ENCODE results near the gene AGL.
A peak's percentile ranks its signal among the peaks of the same experiment; 100 is the strongest.
"Not testable (repeated sequence)": the region's sequence is repeated elsewhere in the genome, so short reads cannot be mapped to it uniquely, and the experiment has no call there.

Gene AGL

DNA sequence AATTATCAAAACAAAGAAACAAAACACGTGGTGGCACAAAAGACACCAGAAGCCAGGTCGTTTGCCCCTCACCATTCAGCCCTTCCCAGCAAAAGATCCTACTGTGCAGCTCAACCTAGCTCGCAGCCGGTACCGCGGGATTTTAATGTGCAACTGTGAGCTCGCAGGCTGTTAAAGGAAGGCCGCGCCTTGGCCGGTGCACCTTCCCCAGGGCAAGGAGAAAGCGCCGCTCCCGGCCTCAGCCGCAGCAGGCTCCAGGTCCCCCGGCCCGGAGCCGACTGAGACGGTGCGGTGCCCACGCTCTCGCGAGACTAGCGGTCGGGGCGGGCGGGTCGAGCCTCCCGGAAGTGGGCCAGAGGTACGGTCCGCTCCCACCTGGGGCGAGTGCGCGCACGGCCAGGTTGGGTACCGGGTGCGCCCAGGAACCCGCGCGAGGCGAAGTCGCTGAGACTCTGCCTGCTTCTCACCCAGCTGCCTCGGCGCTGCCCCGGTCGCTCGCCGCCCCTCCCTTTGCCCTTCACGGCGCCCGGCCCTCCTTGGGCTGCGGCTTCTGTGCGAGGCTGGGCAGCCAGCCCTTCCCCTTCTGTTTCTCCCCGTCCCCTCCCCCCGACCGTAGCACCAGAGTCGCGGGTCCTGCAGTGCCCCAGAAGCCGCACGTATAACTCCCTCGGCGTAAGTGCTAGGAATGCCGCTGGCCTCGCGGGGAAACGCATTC lies at the start of gene AGL:
AGL (plus strand) TSS at position 618 of the 715 bp plus-strand sequence. CDS start 682 bp downstream, outside the sequence.
- Histone ChIP-seq H3K9me3 (ENCODE audit: control insufficient read depth, insufficient read depth, low read length) (no peaks in the 10 kb centered on the region), H3K4me1 (ENCODE audit: insufficient read depth, low read length) (no peaks in the 10 kb centered on the region), H3K9ac (ENCODE audit: low read depth, low read length) (peak within 1 kb of the TSS; percentile 81), H3K36me3 (ENCODE audit: insufficient read depth, low read length) (no peaks in the 10 kb centered on the region)

DNA sequence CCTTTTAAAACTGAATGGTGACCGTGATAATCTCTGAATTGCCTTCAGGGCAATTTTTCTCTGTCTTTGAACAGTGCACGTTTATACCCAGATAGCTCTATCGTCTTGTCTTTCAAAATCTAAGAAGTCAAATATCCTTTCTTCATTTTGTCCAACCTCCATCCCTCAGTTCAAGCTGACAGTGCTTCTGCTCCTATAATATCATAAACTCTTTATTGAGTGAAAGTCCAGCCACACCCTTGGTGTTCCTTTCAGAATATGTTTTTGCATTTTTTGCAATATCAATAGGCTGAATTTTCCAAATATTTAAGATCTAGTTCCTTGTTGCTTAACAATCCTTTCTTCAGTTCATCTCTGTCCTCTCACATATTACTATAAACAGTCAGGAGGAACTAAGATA lies 48.6 kb upstream of the AGL start:
- no peak overlapping the region for H3K9ac ChIP-seq (ENCODE audit: low read depth, low read length)
- H3K4me1 ChIP-seq (ENCODE audit: insufficient read depth, low read length), result no peaks in the 10 kb centered on the region
- H3K9me3 ChIP-seq (ENCODE audit: control insufficient read depth, insufficient read depth, low read length), result no peaks in the 10 kb centered on the region
- H3K36me3 ChIP-seq (ENCODE audit: insufficient read depth, low read length), result no peaks in the 10 kb centered on the region

DNA sequence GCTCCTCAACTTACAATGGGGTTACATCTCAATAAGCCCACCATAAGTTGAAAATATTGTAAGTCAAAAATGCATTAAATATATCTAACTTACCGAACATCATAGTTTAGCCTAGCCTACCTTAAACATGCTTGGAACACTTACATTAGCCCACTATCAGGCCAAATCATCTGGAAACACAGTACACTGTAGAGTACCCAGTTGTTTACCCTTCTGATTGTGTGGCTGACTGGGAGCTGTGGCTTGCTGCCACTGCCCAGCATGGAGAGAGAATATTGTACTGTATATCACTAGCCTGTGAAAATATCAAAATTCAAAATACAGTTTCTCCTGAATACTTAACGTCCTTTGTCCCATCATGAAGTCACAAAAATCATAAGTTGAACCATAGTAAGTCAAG lies 43.3 kb upstream of the AGL start:
- Histone ChIP-seq H3K4me1 (ENCODE audit: insufficient read depth, low read length) (0 out of 2 replicates have a peak, but pooled peaks cover 4% of the 10 kb centered on the region), H3K36me3 (ENCODE audit: insufficient read depth, low read length) (no peaks in the 10 kb centered on the region), H3K9me3 (ENCODE audit: control insufficient read depth, insufficient read depth, low read length) (no peaks in the 10 kb centered on the region), H3K9ac (ENCODE audit: low read depth, low read length) (no peak overlapping the region)

DNA sequence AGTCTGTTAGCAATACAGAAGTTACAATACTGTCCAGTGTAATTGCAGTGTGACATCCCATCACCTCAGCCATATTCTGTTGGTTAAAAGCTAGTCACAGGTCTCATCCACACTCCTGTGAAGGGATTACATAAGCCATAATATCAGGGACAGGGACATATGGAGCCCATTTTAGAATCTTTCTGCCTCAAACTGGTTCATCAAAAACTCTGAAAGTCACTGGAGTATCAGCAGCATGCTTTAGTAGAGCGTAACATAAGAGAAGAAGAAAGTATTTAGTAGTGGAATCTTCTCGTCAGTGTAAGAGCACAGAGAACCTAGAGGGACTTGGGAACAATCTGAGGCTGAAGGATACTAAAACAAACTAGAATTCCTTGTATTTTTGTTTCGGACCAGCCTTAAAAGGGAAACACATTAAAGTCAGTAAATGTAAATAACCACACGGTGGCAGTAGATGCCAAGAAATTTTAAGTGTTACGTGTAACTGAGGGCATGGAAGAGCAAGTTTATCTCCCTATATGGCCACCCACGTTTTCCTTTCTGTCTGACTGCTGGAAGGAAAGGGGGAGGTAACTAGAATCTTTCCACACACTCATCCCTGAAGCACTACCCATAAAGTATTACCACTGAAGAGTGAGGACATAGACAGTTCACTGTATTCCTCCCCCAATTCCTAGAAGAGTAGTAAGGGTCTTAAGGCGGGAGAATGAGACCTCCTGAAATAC lies 41.6 kb upstream of the AGL start:
- Histone ChIP-seq H3K9ac (ENCODE audit: low read depth, low read length) (no peak overlapping the region; the same call in 1 of the 2 replicates), H3K4me1 (ENCODE audit: insufficient read depth, low read length) (0 out of 2 replicates have a peak, but pooled peaks cover 4% of the 10 kb centered on the region), H3K36me3 (ENCODE audit: insufficient read depth, low read length) (no peaks in the 10 kb centered on the region), H3K9me3 (ENCODE audit: control insufficient read depth, insufficient read depth, low read length) (no peaks in the 10 kb centered on the region)

DNA sequence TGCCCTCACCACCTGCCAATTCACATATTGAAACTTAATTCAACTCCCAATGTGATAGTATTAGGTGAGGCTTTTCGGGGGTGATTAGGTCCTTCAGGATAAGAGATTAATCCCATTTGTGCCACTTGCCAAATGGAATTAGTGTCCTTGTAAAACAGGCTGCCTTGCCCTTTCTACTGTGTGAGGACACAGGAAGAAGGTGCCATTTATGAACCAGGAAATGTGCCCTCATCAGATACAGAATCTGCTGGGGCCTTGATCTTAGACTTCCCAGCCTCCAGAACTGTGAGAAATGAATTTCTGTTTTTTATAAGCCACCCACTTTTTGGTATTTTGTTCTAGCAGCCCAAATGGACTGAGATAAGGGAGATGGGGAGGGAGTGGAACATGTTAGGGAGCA lies 39.1 kb upstream of the AGL start:
- no peak overlapping the region for H3K9ac ChIP-seq (ENCODE audit: low read depth, low read length)
- H3K9me3 ChIP-seq (ENCODE audit: control insufficient read depth, insufficient read depth, low read length), result no peaks in the 10 kb centered on the region
- H3K36me3 ChIP-seq (ENCODE audit: insufficient read depth, low read length), result no peaks in the 10 kb centered on the region
- 0 out of 2 replicates have a peak, but pooled peaks cover 4% of the 10 kb centered on the region for H3K4me1 ChIP-seq (ENCODE audit: insufficient read depth, low read length)

DNA sequence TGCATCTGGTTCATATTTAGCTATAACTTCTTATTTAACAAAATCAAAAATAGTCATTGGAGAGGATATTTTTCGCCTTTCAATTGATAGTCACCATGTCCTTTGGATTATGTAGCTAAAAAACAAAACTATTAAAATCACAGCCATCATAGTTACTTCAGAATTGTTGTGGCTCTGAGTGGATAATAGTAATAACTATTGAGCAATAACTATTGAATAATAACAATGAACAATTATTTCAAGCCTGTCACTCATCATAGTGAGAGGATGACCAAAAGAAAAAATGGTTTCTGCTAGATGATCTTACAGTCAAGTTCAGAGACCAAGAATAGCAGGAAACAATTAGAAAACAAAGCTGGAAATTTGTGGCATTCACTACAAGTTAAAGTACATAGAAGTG lies 38.4 kb upstream of the AGL start:
- Histone ChIP-seq H3K4me1 (ENCODE audit: insufficient read depth, low read length) (0 out of 2 replicates have a peak, but pooled peaks cover 4% of the 10 kb centered on the region), H3K9ac (ENCODE audit: low read depth, low read length) (no peak overlapping the region), H3K36me3 (ENCODE audit: insufficient read depth, low read length) (no peaks in the 10 kb centered on the region), H3K9me3 (ENCODE audit: control insufficient read depth, insufficient read depth, low read length) (no peaks in the 10 kb centered on the region)

DNA sequence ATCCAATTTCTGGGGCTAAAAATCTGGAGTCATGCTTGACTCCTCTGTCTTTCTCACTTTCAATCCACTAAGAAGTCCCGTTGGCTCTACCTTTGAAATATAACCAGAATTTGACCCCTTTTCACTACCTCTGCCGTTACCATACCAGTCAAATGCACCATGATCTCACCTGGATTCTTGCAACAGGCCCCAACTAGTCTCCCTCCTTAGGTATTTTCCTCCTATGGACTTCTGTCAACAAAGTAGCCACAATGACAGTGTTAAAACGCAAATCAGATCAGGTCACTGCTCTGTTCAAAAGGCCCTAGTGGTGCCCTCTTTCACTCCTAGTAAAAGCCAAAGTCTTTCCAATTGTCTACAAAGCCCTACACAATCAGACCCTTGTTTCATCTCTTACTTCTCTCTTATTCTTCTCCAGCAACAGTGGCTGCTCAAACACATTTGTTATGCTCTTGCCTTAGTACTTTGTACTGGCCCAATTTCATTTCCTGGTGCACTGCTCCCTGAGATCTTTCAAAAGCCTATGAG lies 35.7 kb upstream of the AGL start:
- H3K9me3 ChIP-seq (ENCODE audit: control insufficient read depth, insufficient read depth, low read length), result no peaks in the 10 kb centered on the region
- no peaks in the 10 kb centered on the region for H3K36me3 ChIP-seq (ENCODE audit: insufficient read depth, low read length)
- H3K9ac ChIP-seq (ENCODE audit: low read depth, low read length), result no peak overlapping the region
- no peaks in the 10 kb centered on the region for H3K4me1 ChIP-seq (ENCODE audit: insufficient read depth, low read length)

DNA sequence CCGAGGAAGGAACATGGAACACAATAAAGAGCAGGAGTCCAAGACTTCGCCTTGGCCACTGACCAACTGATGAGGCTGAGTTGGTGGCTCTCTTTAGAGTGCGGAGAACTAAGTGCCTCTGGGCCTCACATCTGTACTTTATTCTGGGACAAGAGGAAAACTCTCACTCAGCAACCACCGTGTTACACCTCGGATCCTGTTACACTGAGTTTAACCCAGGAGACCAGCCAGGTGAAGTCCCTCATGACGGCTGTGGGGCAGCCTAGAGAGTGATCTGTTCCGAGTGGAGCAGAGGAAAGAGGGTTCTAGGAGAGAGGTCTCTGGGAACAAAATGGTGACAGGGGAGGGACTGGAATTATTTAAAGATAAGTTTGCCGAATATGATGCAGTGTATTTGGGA lies 33.5 kb upstream of the AGL start:
- H3K4me1 ChIP-seq (ENCODE audit: insufficient read depth, low read length), result no peaks in the 10 kb centered on the region
- no peak overlapping the region for H3K9ac ChIP-seq (ENCODE audit: low read depth, low read length)
- no peaks in the 10 kb centered on the region for H3K36me3 ChIP-seq (ENCODE audit: insufficient read depth, low read length)
- H3K9me3 ChIP-seq (ENCODE audit: control insufficient read depth, insufficient read depth, low read length), result no peaks in the 10 kb centered on the region

DNA sequence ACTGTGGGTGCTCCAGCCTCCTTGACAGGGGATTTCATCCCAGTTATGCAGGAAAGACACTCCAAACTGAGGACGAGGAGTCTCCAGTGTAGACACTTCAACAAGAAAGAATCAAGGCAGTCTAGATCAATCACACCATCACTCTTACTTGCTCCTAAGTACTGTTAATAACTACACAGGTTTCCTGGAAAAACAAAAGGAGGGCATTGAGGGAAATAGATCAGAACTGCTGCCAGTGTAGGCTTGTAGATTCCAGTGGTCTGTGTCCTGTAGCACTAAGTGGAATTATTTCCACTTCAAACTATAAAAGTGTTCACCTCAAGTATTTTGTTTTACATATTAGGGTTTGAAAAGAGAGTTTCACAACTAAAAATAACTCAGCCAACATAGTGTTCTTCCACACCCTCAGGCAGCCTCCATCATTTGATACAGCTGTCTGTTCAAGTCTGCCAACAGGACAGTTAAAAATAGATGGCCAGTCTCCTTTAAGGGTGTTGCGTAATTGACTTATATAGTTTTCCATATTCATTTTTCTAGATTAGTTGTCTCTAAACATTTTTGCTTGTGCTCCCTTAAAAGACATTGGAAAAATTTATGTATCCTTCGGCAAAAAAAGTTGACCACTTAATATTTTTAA lies 32.0 kb upstream of the AGL start:
- H3K36me3 ChIP-seq (ENCODE audit: insufficient read depth, low read length), result no peaks in the 10 kb centered on the region
- H3K9me3 ChIP-seq (ENCODE audit: control insufficient read depth, insufficient read depth, low read length), result no peaks in the 10 kb centered on the region
- no peak overlapping the region for H3K9ac ChIP-seq (ENCODE audit: low read depth, low read length)
- no peaks in the 10 kb centered on the region for H3K4me1 ChIP-seq (ENCODE audit: insufficient read depth, low read length)

DNA sequence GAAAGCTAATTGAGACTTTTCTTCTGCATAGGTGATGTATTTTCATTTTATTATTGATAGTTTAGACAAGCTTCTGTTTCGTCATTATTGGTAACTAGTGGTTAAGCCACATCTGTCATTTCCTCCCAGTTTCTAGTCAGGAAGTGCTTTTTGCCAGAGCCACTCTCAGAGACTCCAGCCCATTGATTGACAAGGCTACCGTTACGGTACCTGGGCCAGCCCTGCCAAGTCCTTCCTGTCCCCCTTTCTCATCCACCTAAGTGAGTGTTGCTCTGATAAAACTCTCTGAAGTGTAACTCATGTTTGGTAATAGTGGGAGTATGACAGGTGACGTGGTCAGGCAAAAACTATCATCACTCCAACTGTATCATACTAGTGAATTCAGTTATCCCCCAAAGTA lies 29.6 kb upstream of the AGL start:
- H3K9me3 ChIP-seq (ENCODE audit: control insufficient read depth, insufficient read depth, low read length), result no peaks in the 10 kb centered on the region
- H3K4me1 ChIP-seq (ENCODE audit: insufficient read depth, low read length), result no peaks in the 10 kb centered on the region
- no peak overlapping the region for H3K9ac ChIP-seq (ENCODE audit: low read depth, low read length)
- no peaks in the 10 kb centered on the region for H3K36me3 ChIP-seq (ENCODE audit: insufficient read depth, low read length)

DNA sequence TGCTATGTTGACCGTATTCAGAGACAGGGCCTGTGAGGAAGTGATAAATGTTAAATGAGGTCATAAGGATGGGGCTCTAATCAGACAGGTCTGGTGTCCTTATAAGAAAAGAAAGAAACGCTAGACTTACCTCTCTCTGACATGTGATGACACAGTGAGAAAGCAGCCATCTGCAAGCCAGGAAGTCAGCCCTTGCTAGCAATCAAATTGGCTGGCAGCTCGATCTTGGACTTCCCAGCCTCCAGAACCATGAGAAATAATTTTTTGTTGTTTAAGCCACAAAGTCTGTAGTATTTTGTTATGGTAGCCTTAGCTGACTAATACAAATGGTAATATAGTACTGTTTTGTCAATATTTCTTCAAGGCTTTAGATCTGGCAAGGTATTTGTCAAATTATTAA lies 25.1 kb upstream of the AGL start:
- Histone ChIP-seq H3K9me3 (ENCODE audit: control insufficient read depth, insufficient read depth, low read length) (no peaks in the 10 kb centered on the region), H3K4me1 (ENCODE audit: insufficient read depth, low read length) (no peaks in the 10 kb centered on the region), H3K9ac (ENCODE audit: low read depth, low read length) (no peak overlapping the region), H3K36me3 (ENCODE audit: insufficient read depth, low read length) (no peaks in the 10 kb centered on the region)

DNA sequence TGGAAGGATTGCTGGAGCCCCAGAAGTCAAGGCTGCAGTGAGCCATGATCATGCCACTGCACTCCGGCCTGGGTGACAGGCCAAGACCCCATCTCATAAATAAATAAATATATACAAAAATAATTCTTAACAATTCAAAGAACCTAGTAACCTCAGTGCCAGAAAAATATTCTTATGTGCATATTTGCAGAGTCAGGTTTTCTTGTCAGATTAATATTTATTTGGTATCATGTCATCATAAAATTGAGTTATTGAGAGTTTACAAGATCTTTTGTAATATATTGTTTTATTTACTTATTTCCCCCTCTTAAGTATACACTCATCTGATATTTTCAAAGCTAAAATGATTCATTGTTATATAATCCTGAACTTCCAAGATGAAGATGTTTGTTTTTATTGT lies 24.5 kb upstream of the AGL start:
- no peak overlapping the region for H3K9ac ChIP-seq (ENCODE audit: low read depth, low read length)
- H3K4me1 ChIP-seq (ENCODE audit: insufficient read depth, low read length), result no peaks in the 10 kb centered on the region
- no peaks in the 10 kb centered on the region for H3K9me3 ChIP-seq (ENCODE audit: control insufficient read depth, insufficient read depth, low read length)
- no peaks in the 10 kb centered on the region for H3K36me3 ChIP-seq (ENCODE audit: insufficient read depth, low read length)

DNA sequence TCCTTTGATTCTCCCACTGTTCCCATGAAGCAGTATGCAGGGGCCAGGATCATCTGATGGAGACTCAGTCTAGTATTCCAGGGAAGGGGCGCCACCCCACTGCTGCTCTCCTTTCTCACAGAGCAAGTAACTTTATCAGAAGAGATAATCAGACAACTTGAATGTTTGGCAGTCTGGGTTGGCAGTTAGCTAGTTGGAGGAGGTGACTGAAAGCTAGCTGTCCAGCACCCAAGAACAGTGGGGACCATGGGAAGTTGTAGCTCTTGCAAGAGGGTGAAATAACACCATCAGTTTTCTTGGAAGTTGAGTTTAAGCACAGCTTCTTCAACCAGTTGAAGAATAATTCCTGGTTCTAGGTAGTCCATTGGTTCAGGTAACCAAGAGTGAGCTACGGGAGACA lies 22.2 kb upstream of the AGL start:
- no peaks in the 10 kb centered on the region for H3K4me1 ChIP-seq (ENCODE audit: insufficient read depth, low read length)
- no peaks in the 10 kb centered on the region for H3K36me3 ChIP-seq (ENCODE audit: insufficient read depth, low read length)
- H3K9ac ChIP-seq (ENCODE audit: low read depth, low read length), result no peak overlapping the region
- no peaks in the 10 kb centered on the region for H3K9me3 ChIP-seq (ENCODE audit: control insufficient read depth, insufficient read depth, low read length)

DNA sequence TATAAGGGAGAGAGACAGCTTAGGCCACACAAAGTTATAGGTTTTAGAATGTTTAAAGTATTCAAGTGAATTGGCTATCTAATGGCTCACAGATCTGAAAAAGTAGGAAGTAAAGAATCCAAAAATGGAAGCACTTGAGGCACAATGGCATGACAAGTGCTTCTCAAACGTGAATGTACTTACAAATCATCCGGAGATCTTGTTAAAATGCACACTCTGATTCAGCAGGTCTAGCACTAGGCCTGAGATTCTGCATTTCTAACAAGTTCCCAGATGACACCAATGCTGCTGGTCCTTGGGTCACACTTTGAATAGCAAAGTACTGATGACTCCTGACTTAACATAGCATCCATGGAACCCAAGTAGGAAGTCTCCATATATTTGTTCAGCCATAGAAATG lies 20.9 kb upstream of the AGL start:
- H3K9ac ChIP-seq (ENCODE audit: low read depth, low read length), result no peak overlapping the region
- no peaks in the 10 kb centered on the region for H3K4me1 ChIP-seq (ENCODE audit: insufficient read depth, low read length)
- no peaks in the 10 kb centered on the region for H3K36me3 ChIP-seq (ENCODE audit: insufficient read depth, low read length)
- no peaks in the 10 kb centered on the region for H3K9me3 ChIP-seq (ENCODE audit: control insufficient read depth, insufficient read depth, low read length)

DNA sequence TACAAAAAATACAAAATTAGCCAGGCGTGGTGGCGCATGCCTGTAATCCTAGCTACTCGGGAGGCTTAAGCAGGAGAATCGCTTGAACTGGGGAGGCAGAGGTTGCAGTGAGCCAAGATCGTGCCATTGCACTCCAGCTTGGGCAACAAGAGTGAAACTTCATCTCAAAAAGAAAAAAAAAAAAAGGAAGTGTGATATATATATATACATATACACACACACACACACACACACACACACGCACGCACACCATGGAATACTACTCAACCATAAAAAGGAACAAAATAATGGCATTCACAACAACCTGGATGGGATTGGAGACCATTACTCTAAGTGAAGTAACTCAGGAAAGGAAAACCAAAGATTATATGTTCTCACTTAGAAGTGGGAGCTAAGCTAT lies 16.2 kb upstream of the AGL start:
- H3K9ac ChIP-seq (ENCODE audit: low read depth, low read length); H3K4me1 ChIP-seq (ENCODE audit: insufficient read depth, low read length); H3K9me3 ChIP-seq (ENCODE audit: control insufficient read depth, insufficient read depth, low read length); H3K36me3 ChIP-seq (ENCODE audit: insufficient read depth, low read length): not testable (repeated sequence)
